Measurements from ENCODE around the gene MUC6. TPM values are rescaled to one million over a fixed set of nuclear protein-coding genes. Genes with fewer than 3 reads are reported as not detected.

The MUC6 gene
- polyA plus RNA-seq, 1 of the 3 experiments (the other 2 are of a cell fraction) = not detected

GRCh38 chr11:1011320-1011698 is 25.2 kb downstream of the MUC6 start:
- Histone ChIP-seq H3K9me2 (no peaks in the 10 kb centered on the region), H3F3A (replicated peaks; ENCODE audit: insufficient read depth) (no peaks in the 10 kb centered on the region), H3K4me2 (no peak overlapping the region), H3K4me3 (ENCODE audit: low read depth in 2 of 2, low read length in 1 of 2) (no peak overlapping the region), H3K36me3 (replicated peaks in 1 of 2; ENCODE audit: control insufficient read depth in 1 of 2, insufficient read depth in 2 of 2, low read length in 1 of 2) (peaks cover 5 to 53% of the 10 kb centered on the region in 2 experiments), H4K20me1 (ENCODE audit: insufficient read depth) (no peaks in the 10 kb centered on the region), H3K27me3 (ENCODE audit: insufficient read depth) (no peaks in the 10 kb centered on the region), H3K4me1 (ENCODE audit: control insufficient read depth in 1 of 2, insufficient read depth in 2 of 2, low read depth in 1 of 2, low read length in 1 of 2) (no peaks in the 10 kb centered on the region), H3K27ac (ENCODE audit: low read depth in 2 of 2, low read length in 1 of 2) (no peak overlapping the region), H2AFZ (ENCODE audit: low read depth) (no peak overlapping the region), H3K9me3 (no peaks in the 10 kb centered on the region), H3K9ac (no peak overlapping the region), H3K79me2 (ENCODE audit: insufficient read depth) (no peaks in the 10 kb centered on the region)
- TF ChIP-seq ELF1 (IDR thresholded peaks at IDR 0.05) = no peak
- TF ChIP-seq FOSL2 (IDR thresholded peaks at IDR 0.05; ENCODE audit: borderline replicate concordance, low read depth) = no peak
- no peak for TF ChIP-seq RXRA (IDR thresholded peaks at IDR 0.05; ENCODE audit: borderline replicate concordance, low read depth)
- no peak for TF ChIP-seq CHD2 (IDR thresholded peaks at IDR 0.05; ENCODE audit: low read length, partially characterized antibody)
- TF ChIP-seq MXI1 (IDR thresholded peaks at IDR 0.05; ENCODE audit: low read depth, low read length) = no peak
- no peak for TF ChIP-seq SMC3 (IDR thresholded peaks at IDR 0.05; ENCODE audit: low read depth, low read length)
- TF ChIP-seq FOXJ3 (CRISPR knock-in tag; IDR thresholded peaks at IDR 0.05) = no peak
- TF ChIP-seq POLR2AphosphoS5 (IDR thresholded peaks at IDR 0.05; ENCODE audit: low read depth, low read length) = no peak
- no peak for TF ChIP-seq MEF2A (IDR thresholded peaks at IDR 0.05; ENCODE audit: borderline replicate concordance, low read depth)
- no peak for TF ChIP-seq ZBTB33 (IDR thresholded peaks at IDR 0.05; ENCODE audit: borderline replicate concordance, low read depth)
- no peak for TF ChIP-seq RAD21 (IDR thresholded peaks at IDR 0.05; ENCODE audit: low read length)
- TF ChIP-seq, protein P1, sequence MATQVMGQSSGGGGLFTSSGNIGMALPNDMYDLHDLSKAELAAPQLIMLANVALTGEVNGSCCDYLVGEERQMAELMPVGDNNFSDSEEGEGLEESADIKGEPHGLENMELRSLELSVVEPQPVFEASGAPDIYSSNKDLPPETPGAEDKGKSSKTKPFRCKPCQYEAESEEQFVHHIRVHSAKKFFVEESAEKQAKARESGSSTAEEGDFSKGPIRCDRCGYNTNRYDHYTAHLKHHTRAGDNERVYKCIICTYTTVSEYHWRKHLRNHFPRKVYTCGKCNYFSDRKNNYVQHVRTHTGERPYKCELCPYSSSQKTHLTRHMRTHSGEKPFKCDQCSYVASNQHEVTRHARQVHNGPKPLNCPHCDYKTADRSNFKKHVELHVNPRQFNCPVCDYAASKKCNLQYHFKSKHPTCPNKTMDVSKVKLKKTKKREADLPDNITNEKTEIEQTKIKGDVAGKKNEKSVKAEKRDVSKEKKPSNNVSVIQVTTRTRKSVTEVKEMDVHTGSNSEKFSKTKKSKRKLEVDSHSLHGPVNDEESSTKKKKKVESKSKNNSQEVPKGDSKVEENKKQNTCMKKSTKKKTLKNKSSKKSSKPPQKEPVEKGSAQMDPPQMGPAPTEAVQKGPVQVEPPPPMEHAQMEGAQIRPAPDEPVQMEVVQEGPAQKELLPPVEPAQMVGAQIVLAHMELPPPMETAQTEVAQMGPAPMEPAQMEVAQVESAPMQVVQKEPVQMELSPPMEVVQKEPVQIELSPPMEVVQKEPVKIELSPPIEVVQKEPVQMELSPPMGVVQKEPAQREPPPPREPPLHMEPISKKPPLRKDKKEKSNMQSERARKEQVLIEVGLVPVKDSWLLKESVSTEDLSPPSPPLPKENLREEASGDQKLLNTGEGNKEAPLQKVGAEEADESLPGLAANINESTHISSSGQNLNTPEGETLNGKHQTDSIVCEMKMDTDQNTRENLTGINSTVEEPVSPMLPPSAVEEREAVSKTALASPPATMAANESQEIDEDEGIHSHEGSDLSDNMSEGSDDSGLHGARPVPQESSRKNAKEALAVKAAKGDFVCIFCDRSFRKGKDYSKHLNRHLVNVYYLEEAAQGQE (IDR thresholded peaks at IDR 0.05; ENCODE audit: low read depth, low read length) = no peak
- TF ChIP-seq NFIC (IDR thresholded peaks at IDR 0.05; ENCODE audit: borderline replicate concordance) = no peak
- no peak for TF ChIP-seq PBX3 (IDR thresholded peaks at IDR 0.05)
- TF ChIP-seq TEAD4 (IDR thresholded peaks at IDR 0.05; ENCODE audit: borderline replicate concordance, insufficient read depth) = no peak
- no peak for TF ChIP-seq IRF3 (IDR thresholded peaks at IDR 0.05; ENCODE audit: low read depth, low read length)
- TF ChIP-seq RFX5 (IDR thresholded peaks at IDR 0.05; ENCODE audit: low read length) = no peak
- TF ChIP-seq TCF12 (IDR thresholded peaks at IDR 0.05) = no peak
- TF ChIP-seq USF2 (IDR thresholded peaks at IDR 0.05; ENCODE audit: borderline replicate concordance, low read depth, low read length) = no peak
- TF ChIP-seq GATA2 (CRISPR knock-in tag; IDR thresholded peaks at IDR 0.05) = no peak
- ChIA-PET POLR2A (no interaction called here), CTCF (no interaction called here)
- 100% methylated on average over 1 of the region's 17 CpGs for WGBS (ENCODE audit: low lambda C conversion rate)
- no peak for DNase-seq

All from SK-N-SH (cell line).